Panc1 (cell line): ENCODE data around the gene TPRN.

Source experiments
- POLR2AphosphoS5 ChIP-seq: IDR thresholded peaks from 2 replicates; pipeline ENCODE4 v1.6.1; 2012; ENCODE audit warnings: mild to moderate bottlenecking, low read depth, low read length, moderate library complexity
- SIN3A ChIP-seq: IDR thresholded peaks from 2 replicates; pipeline ENCODE4 v1.6.1; 2012; ENCODE audit warnings: low read depth, mild to moderate bottlenecking, low read length, moderate library complexity, borderline replicate concordance; ENCODE audit not compliant: insufficient read depth
- TF ChIP-seq, protein P1 (sequence below), 2 experiments: IDR thresholded peaks; 2 replicates each; pipeline ENCODE4 v1.6.1; 2011 to 2012; ENCODE audit warnings: low read depth in 2 of 2, control low read depth in 1 of 2, low read length in 1 of 2, mild to moderate bottlenecking in 1 of 2, moderate library complexity in 1 of 2; ENCODE audit not compliant: insufficient read depth in 1 of 2
- TF ChIP-seq, protein P2 (sequence below): fragments of 450-650 bp; IDR thresholded peaks from 2 replicates; pipeline ENCODE4 v1.5.1; 2017; ENCODE audit warnings: mild to moderate bottlenecking

DNA sequence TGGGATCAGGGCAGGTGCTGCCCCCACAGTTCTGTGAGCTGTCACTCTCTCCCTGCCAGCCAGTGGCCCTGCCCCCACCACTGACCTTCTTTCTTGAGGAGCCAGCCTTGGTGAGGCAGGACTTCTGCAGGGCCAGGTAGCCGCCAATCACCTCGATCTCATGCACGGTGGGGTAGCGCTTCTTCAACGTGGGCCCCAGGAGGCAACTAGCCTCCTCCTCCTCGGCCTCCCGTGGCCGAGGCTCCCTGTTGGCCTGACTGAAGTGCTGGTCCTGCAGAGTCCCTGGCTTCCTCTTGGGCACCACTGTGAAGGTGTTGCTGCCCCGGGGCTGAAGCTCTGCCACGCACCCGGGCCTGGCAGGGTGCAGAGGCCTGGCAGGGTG, 1.6 kb downstream of the TPRN start:
- TF ChIP-seq, protein P1, sequence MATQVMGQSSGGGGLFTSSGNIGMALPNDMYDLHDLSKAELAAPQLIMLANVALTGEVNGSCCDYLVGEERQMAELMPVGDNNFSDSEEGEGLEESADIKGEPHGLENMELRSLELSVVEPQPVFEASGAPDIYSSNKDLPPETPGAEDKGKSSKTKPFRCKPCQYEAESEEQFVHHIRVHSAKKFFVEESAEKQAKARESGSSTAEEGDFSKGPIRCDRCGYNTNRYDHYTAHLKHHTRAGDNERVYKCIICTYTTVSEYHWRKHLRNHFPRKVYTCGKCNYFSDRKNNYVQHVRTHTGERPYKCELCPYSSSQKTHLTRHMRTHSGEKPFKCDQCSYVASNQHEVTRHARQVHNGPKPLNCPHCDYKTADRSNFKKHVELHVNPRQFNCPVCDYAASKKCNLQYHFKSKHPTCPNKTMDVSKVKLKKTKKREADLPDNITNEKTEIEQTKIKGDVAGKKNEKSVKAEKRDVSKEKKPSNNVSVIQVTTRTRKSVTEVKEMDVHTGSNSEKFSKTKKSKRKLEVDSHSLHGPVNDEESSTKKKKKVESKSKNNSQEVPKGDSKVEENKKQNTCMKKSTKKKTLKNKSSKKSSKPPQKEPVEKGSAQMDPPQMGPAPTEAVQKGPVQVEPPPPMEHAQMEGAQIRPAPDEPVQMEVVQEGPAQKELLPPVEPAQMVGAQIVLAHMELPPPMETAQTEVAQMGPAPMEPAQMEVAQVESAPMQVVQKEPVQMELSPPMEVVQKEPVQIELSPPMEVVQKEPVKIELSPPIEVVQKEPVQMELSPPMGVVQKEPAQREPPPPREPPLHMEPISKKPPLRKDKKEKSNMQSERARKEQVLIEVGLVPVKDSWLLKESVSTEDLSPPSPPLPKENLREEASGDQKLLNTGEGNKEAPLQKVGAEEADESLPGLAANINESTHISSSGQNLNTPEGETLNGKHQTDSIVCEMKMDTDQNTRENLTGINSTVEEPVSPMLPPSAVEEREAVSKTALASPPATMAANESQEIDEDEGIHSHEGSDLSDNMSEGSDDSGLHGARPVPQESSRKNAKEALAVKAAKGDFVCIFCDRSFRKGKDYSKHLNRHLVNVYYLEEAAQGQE (IDR thresholded peaks at IDR 0.05; ENCODE audit: insufficient read depth in 1 of 2, low read depth in 2 of 2, low read length in 1 of 2): no peak
- TF ChIP-seq, protein P2, sequence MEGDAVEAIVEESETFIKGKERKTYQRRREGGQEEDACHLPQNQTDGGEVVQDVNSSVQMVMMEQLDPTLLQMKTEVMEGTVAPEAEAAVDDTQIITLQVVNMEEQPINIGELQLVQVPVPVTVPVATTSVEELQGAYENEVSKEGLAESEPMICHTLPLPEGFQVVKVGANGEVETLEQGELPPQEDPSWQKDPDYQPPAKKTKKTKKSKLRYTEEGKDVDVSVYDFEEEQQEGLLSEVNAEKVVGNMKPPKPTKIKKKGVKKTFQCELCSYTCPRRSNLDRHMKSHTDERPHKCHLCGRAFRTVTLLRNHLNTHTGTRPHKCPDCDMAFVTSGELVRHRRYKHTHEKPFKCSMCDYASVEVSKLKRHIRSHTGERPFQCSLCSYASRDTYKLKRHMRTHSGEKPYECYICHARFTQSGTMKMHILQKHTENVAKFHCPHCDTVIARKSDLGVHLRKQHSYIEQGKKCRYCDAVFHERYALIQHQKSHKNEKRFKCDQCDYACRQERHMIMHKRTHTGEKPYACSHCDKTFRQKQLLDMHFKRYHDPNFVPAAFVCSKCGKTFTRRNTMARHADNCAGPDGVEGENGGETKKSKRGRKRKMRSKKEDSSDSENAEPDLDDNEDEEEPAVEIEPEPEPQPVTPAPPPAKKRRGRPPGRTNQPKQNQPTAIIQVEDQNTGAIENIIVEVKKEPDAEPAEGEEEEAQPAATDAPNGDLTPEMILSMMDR: no peak
- TF ChIP-seq SIN3A (no peak), POLR2AphosphoS5 (no peak)
